Endothelial cell (in vitro differentiated cells): ENCODE data around the gene ARMH3. TPM values are rescaled to one million over a fixed set of nuclear protein-coding genes. Genes with fewer than 3 reads are reported as not detected.
"Not testable (repeated sequence)": the region's sequence is repeated elsewhere in the genome, so short reads cannot be mapped to it uniquely, and the experiment has no call there.

Source experiments
- DNase-seq: peaks from one replicate; pipeline ENCODE4 v3.0.0; 2021; ENCODE audit warnings: low spot score
- H3K27ac Mint-ChIP-seq: one replicate; pipeline ENCODE4 v1.8.0; 2021; ENCODE audit warnings: mixed read lengths, inconsistent platforms; ENCODE audit not compliant: unreplicated experiment
- H3K27me3 Mint-ChIP-seq: one replicate; pipeline ENCODE4 v1.8.0; 2021; ENCODE audit warnings: mild to moderate bottlenecking, moderate library complexity, mixed read lengths, inconsistent platforms; ENCODE audit not compliant: unreplicated experiment
- H3K36me3 Mint-ChIP-seq: one replicate; pipeline ENCODE4 v1.8.0; 2021; ENCODE audit warnings: mild to moderate bottlenecking, low read depth, mixed read lengths, inconsistent platforms; ENCODE audit not compliant: unreplicated experiment
- H3K4me1 Mint-ChIP-seq: one replicate; pipeline ENCODE4 v1.8.0; 2021; ENCODE audit warnings: mild to moderate bottlenecking, mixed read lengths, inconsistent platforms; ENCODE audit not compliant: unreplicated experiment
- H3K4me3 Mint-ChIP-seq: one replicate; pipeline ENCODE4 v1.8.0; 2021; ENCODE audit warnings: mild to moderate bottlenecking, mixed read lengths, inconsistent platforms; ENCODE audit not compliant: unreplicated experiment
- H3K9me3 Mint-ChIP-seq: one replicate; pipeline ENCODE4 v1.8.0; 2021; ENCODE audit warnings: mixed read lengths, inconsistent platforms; ENCODE audit not compliant: unreplicated experiment
- total RNA-seq: library from RNA; stranded (reverse); fragmentation: NEBNext Ultra II Directional; extraction: Animal tissue kit (Norgen Biotek cat#: 25700); gene quantifications from one replicate; pipeline ENCODE4 v1.2.1, GENCODE V29; 2021; ENCODE audit not compliant: unreplicated experiment
- TF ChIP-seq, protein P1 (sequence below): fragments of 200-600 bp; sonication (generic); IDR thresholded peaks from one replicate; pipeline ENCODE4 v1.5.0; 2021; ENCODE audit warnings: antibody characterized with exemption; ENCODE audit not compliant: unreplicated experiment

ARMH3 gene
- total RNA-seq, 1 donor from 2014 or later: 20.5 TPM

DNA sequence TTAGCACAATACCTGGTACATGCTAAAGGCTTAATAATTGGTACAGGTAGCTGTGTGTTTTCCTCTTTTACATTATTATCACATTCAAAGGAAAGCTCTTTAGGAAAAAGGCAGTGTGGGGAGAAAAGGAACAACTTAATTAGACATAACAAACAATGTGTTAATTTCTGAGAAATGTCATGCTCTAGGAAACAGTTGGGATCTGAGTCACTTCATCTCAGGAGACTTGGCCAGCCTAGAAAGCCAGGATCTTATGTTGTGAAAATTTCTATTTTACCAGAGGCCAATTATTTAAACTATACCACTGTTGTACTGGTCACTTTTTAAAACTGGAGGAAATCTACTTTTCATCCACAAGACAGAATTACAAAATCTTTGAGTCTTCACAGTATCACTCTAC lies 39.6 kb downstream of the ARMH3 start:
- H3K9me3 Mint-ChIP-seq: no peaks in the 10 kb centered on the region
- TF ChIP-seq, protein P1, sequence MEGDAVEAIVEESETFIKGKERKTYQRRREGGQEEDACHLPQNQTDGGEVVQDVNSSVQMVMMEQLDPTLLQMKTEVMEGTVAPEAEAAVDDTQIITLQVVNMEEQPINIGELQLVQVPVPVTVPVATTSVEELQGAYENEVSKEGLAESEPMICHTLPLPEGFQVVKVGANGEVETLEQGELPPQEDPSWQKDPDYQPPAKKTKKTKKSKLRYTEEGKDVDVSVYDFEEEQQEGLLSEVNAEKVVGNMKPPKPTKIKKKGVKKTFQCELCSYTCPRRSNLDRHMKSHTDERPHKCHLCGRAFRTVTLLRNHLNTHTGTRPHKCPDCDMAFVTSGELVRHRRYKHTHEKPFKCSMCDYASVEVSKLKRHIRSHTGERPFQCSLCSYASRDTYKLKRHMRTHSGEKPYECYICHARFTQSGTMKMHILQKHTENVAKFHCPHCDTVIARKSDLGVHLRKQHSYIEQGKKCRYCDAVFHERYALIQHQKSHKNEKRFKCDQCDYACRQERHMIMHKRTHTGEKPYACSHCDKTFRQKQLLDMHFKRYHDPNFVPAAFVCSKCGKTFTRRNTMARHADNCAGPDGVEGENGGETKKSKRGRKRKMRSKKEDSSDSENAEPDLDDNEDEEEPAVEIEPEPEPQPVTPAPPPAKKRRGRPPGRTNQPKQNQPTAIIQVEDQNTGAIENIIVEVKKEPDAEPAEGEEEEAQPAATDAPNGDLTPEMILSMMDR: no peak
- peaks cover 11% of the 10 kb centered on the region for H3K36me3 Mint-ChIP-seq
- no peak overlapping the region for H3K4me3 Mint-ChIP-seq
- no peaks in the 10 kb centered on the region for H3K27me3 Mint-ChIP-seq
- no peaks in the 10 kb centered on the region for H3K4me1 Mint-ChIP-seq
- no peak for DNase-seq
- H3K27ac Mint-ChIP-seq: no peak overlapping the region

DNA sequence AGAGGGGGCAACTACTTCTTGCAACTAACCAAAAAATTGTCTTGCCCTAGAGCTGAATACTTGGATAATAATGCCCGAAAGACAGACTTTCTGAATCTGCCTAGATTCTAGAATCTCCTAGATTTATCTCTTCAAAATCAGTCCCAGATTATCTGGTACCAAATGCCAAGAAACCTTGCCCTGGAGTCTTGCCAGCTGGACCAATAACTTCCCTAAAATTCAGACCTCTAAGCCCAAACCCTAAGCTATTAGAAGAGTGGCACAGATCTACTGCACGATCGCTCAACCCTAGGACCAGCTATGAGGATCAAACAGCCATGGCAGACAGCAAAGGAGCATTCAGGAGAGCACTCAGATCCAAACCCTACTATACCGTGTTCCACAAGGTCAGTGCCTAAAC lies 45.0 kb downstream of the ARMH3 start:
- no peak for DNase-seq
- H3K9me3 Mint-ChIP-seq: no peaks in the 10 kb centered on the region
- no peak overlapping the region for H3K4me3 Mint-ChIP-seq
- peaks cover 2% of the 10 kb centered on the region for H3K4me1 Mint-ChIP-seq
- H3K36me3 Mint-ChIP-seq: peaks cover 9% of the 10 kb centered on the region
- TF ChIP-seq, protein P1: no peak
- H3K27me3 Mint-ChIP-seq: no peaks in the 10 kb centered on the region
- H3K27ac Mint-ChIP-seq: no peak overlapping the region

DNA sequence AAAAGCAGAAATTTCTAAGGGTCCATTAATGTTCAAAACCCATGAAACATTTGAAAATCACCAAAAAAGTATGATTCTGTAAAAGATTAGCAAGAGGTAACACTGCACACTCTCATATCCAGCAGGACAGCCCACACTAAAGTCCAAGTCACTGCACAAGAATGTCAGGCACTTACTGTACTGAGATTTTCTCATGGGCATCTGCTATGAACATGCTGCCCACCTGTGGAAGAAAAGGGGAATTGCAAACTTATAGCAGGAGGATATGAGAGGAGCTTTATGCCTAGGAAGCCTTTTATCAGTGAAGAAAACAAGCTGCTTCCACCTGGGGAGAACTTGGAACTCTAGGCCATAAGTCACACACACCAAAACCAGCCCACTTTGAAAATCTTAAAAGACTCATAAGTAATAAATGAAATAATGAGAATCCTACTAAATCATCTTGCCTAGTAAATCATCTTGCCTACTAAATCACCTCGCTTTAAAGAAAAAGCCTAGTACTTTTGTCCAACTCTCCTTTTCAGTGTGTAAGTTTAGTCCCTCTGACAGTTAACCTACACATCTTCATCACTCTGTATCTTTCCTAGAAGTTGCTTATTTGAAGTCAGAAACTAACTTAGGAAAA lies 46.1 kb downstream of the ARMH3 start:
- TF ChIP-seq, protein P1: peak; percentile 80
- Mint-ChIP-seq H3K36me3 (peaks cover 14% of the 10 kb centered on the region), H3K27ac (no peak overlapping the region), H3K4me3 (no peak overlapping the region), H3K9me3 (no peaks in the 10 kb centered on the region), H3K4me1 (peaks cover 2% of the 10 kb centered on the region), H3K27me3 (no peaks in the 10 kb centered on the region)
- DNase-seq: peak; percentile 36

DNA sequence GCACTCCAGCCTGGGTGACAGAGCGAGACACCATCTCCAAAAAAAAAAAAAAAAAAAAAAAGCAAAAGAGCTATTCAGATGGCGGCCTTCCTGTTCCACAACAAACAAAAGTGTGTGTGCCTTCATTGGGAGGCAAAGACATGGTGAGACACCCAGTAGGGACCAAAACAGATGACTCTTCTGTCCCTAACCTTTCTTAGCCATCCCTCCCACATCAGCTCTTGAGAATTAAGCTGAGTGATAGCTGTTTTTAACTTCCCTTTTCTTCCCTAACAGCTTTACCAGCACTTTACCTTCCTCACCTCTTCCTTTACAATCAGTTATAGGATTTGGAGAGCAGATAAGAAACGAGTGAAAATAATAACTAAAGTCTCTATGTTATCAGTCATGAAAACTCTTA lies 48.2 kb downstream of the ARMH3 start:
- Mint-ChIP-seq H3K9me3 (no peaks in the 10 kb centered on the region), H3K27ac (no peak overlapping the region), H3K27me3 (no peaks in the 10 kb centered on the region), H3K4me3 (no peak overlapping the region), H3K36me3 (peaks cover 19% of the 10 kb centered on the region), H3K4me1 (peaks cover 2% of the 10 kb centered on the region)
- DNase-seq: no peak
- TF ChIP-seq, protein P1: no peak

DNA sequence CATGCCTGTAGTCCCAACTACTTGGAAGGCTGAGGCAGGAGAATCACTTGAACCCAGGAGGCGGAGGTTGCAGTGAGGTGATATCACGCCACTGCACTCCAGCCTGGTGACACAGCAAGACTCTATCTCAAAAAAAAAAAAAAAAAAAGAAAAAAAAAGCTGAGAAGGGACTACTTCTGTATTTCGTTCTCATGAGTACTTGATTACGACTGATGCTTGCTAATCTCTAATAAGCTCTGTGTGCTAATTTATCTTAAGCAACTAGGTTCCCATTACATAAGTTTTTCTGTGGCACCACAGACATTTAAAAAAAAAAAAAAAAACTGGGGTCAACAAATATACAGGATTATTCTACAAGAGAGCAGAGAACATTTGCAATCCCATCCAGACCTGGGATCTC lies 48.9 kb downstream of the ARMH3 start:
- not testable (repeated sequence) for H3K4me1 Mint-ChIP-seq, DNase-seq, H3K4me3 Mint-ChIP-seq, H3K27me3 Mint-ChIP-seq, H3K9me3 Mint-ChIP-seq, H3K27ac Mint-ChIP-seq
- H3K36me3 Mint-ChIP-seq: peaks cover 23% of the 10 kb centered on the region
